HepG2 (cell line): Measurements from ENCODE around the gene LOXL3. TPM values are rescaled to one million over a fixed set of nuclear protein-coding genes. Genes with fewer than 3 reads are reported as not detected.

Source experiments
- ADNP ChIP-seq: sonication (generic); formaldehyde crosslinking; IDR thresholded peaks from 2 replicates; pipeline ENCODE4 v1.4.0; 2020; ENCODE audit warnings: missing genetic modification reagents
- ARNT2 ChIP-seq: sonication (generic); formaldehyde crosslinking; IDR thresholded peaks from 2 replicates; pipeline ENCODE4 v1.8.0; 2022; ENCODE audit warnings: mild to moderate bottlenecking, low read depth, missing genetic modification reagents, moderate library complexity
- CBFB ChIP-seq: sonication (generic); formaldehyde crosslinking; IDR thresholded peaks from 2 replicates; pipeline ENCODE4 v1.4.0; 2020; ENCODE audit warnings: missing genetic modification reagents
- CC2D1A ChIP-seq: sonication (generic); formaldehyde crosslinking; IDR thresholded peaks from 2 replicates; pipeline ENCODE4 v1.8.1; 2023; ENCODE audit warnings: mild to moderate bottlenecking, missing genetic modification reagents
- CERS6 ChIP-seq: sonication (generic); formaldehyde crosslinking; IDR thresholded peaks from 2 replicates; pipeline ENCODE4 v1.5.0; 2020; ENCODE audit warnings: missing genetic modification reagents
- DRAP1 ChIP-seq: IDR thresholded peaks from 2 replicates; pipeline ENCODE4 v1.6.1; 2016; ENCODE audit warnings: missing genetic modification reagents, missing compliant biosample characterization
- KDM6A ChIP-seq: IDR thresholded peaks from 2 replicates; pipeline ENCODE4 v1.6.1; 2016; ENCODE audit warnings: low read depth
- KLF6 ChIP-seq: IDR thresholded peaks from 2 replicates; pipeline ENCODE4 v1.8.0; 2016; ENCODE audit warnings: missing biosample characterization, missing genetic modification reagents
- MAFG ChIP-seq: sonication (generic); formaldehyde crosslinking; IDR thresholded peaks from 2 replicates; pipeline ENCODE4 v1.5.1; 2020; ENCODE audit warnings: mild to moderate bottlenecking, missing genetic modification reagents
- POLR2G ChIP-seq: fragments of 200-400 bp; formaldehyde crosslinking; IDR thresholded peaks from 2 replicates; pipeline ENCODE4 v1.6.1; 2018; ENCODE audit warnings: mild to moderate bottlenecking, low read depth, low read length, moderate library complexity
- PRPF4 ChIP-seq: fragments of 200-400 bp; formaldehyde crosslinking; IDR thresholded peaks from 2 replicates; pipeline ENCODE4 v1.6.1; 2016; ENCODE audit warnings: low read length, low read depth; ENCODE audit not compliant: poor library complexity, severe bottlenecking
- SOX6 ChIP-seq, 2 experiments: fragments of 450-650 bp in 1 of 2; sonication (generic) in 1 of 2; formaldehyde crosslinking in 1 of 2; IDR thresholded peaks; 2 replicates each; pipeline versions ENCODE4 v1.4.0 to v1.6.1; 2017 to 2020; ENCODE audit warnings: antibody characterized with exemption in 1 of 2, mild to moderate bottlenecking in 1 of 2, missing genetic modification reagents in 1 of 2
- TCF7L2 ChIP-seq: IDR thresholded peaks from 2 replicates; pipeline ENCODE4 v1.6.1; 2011; ENCODE audit warnings: mild to moderate bottlenecking, low read depth, low read length, moderate library complexity
- TFDP2 ChIP-seq: sonication (generic); formaldehyde crosslinking; IDR thresholded peaks from 2 replicates; pipeline ENCODE4 v1.4.0; 2020; ENCODE audit warnings: missing genetic modification reagents
- YEATS4 ChIP-seq: sonication (generic); formaldehyde crosslinking; IDR thresholded peaks from 2 replicates; pipeline ENCODE4 v1.4.0; 2020; ENCODE audit warnings: missing genetic modification reagents, borderline replicate concordance
- ZBTB49 ChIP-seq: sonication (generic); formaldehyde crosslinking; IDR thresholded peaks from 2 replicates; pipeline ENCODE4 v1.4.0; 2020; ENCODE audit warnings: missing genetic modification reagents, borderline replicate concordance
- ZFY ChIP-seq: sonication (generic); formaldehyde crosslinking; IDR thresholded peaks from 2 replicates; pipeline ENCODE4 v1.4.0; 2020; ENCODE audit warnings: missing genetic modification reagents
- ZNF17 ChIP-seq: sonication (generic); formaldehyde crosslinking; IDR thresholded peaks from 2 replicates; pipeline ENCODE4 v1.5.0; 2020; ENCODE audit warnings: mild to moderate bottlenecking, missing genetic modification reagents
- ZNF224 ChIP-seq: sonication (generic); formaldehyde crosslinking; IDR thresholded peaks from 2 replicates; pipeline ENCODE4 v1.5.0; 2020; ENCODE audit warnings: mild to moderate bottlenecking, missing genetic modification reagents
- ZNF274 ChIP-seq: sonication (generic); formaldehyde crosslinking; IDR thresholded peaks from 2 replicates; pipeline ENCODE4 v1.5.1; 2020; ENCODE audit warnings: mild to moderate bottlenecking, missing genetic modification reagents
- ZNF510 ChIP-seq: sonication (generic); formaldehyde crosslinking; IDR thresholded peaks from 2 replicates; pipeline ENCODE4 v1.4.0; 2020; ENCODE audit warnings: low read depth, mild to moderate bottlenecking, missing genetic modification reagents
- ZNF598 ChIP-seq: sonication (generic); formaldehyde crosslinking; IDR thresholded peaks from 2 replicates; pipeline ENCODE4 v1.5.1; 2020; ENCODE audit warnings: mild to moderate bottlenecking, missing genetic modification reagents, borderline replicate concordance
- ZNF672 ChIP-seq: sonication (generic); formaldehyde crosslinking; IDR thresholded peaks from 2 replicates; pipeline ENCODE4 v1.8.1; 2022; ENCODE audit warnings: missing genetic modification reagents
- ZNF775 ChIP-seq: sonication (generic); formaldehyde crosslinking; IDR thresholded peaks from 2 replicates; pipeline ENCODE4 v1.4.0; 2020; ENCODE audit warnings: missing genetic modification reagents, mild to moderate bottlenecking, moderate library complexity, borderline replicate concordance
- polyA plus RNA-seq, 8 experiments: library from polyadenylated mRNA; depleted of rRNA in 3 of 8; stranded (reverse) in 7 of 8; unstranded in 1 of 8; fragments of >200 nt; fragmentation: Illumina TruSeq in 4 of 8; extraction: Trizol in 4 of 8; gene quantifications; 2 replicates each; pipeline versions ENCODE4 v1.2.1 to v1.2.3, GENCODE V29; 2011 to 2016; ENCODE audit warnings: low read depth in 4 of 8, missing spikeins in 1 of 8, mixed read lengths in 1 of 8; ENCODE audit not compliant: insufficient read depth in 1 of 8
- total RNA-seq, 5 experiments: library from RNA; depleted of rRNA; stranded (reverse); fragments of >200 nt; fragmentation: Illumina TruSeq; extraction: Trizol; gene quantifications; 2 replicates each; pipeline ENCODE4 v1.2.3, GENCODE V29; 2016; ENCODE audit warnings: low read depth in 1 of 5

The LOXL3 gene
- total and polyA plus RNA-seq, 2 of the 13 experiments (the other 11 are each of a cell fraction or from before 2014, with no cell fraction given): 0.55 to 6.5 TPM

- no peak; the same call in 1 of the 2 replicates for TF ChIP-seq ZNF17
- peak; percentile 98 for TF ChIP-seq POLR2G
- TF ChIP-seq DRAP1 (CRISPR knock-in tag): peak; percentile 78
- no peak for TF ChIP-seq ZBTB49
- no peak for TF ChIP-seq ADNP
- peak; percentile 60; the same call in 1 of the 2 replicates for TF ChIP-seq KLF6 (CRISPR knock-in tag)
- peak; percentile 15; the same call in 1 of the 2 replicates for TF ChIP-seq ZNF598
- peak; percentile 68 for TF ChIP-seq ARNT2 (CRISPR knock-in tag)
- peak; percentile 83 for TF ChIP-seq YEATS4
- peak; percentile 55 for TF ChIP-seq CBFB (CRISPR knock-in tag)
- TF ChIP-seq PRPF4: no peak
- TF ChIP-seq ZNF672 (CRISPR knock-in tag): no peak
- TF ChIP-seq SOX6 (IDR thresholded peaks at IDR 0.05): no peak
- peak; percentile 82 for TF ChIP-seq SOX6 (CRISPR knock-in tag; IDR thresholded peaks at IDR 0.05)
- TF ChIP-seq CERS6 (CRISPR knock-in tag): no peak
- TF ChIP-seq ZNF510 (CRISPR knock-in tag): peak; percentile 91; the same call in 1 of the 2 replicates
- TF ChIP-seq ZFY (CRISPR knock-in tag): peak; percentile 83
- no peak for TF ChIP-seq TCF7L2
- TF ChIP-seq CC2D1A (CRISPR knock-in tag): no peak
- no peak for TF ChIP-seq KDM6A
- TF ChIP-seq ZNF274 (CRISPR knock-in tag): peak; percentile 47; the same call in 1 of the 2 replicates
- peak; percentile 74 for TF ChIP-seq TFDP2 (CRISPR knock-in tag)
- TF ChIP-seq MAFG (CRISPR knock-in tag): no peak
- TF ChIP-seq ZNF224: no peak; the same call in 1 of the 2 replicates
- TF ChIP-seq ZNF775 (CRISPR knock-in tag): no peak; the same call in 1 of the 2 replicates
Measured at GRCh38 chr2:74529357-74530238, 24.1 kb downstream of the LOXL3 start, which contains the start of the genes AUP1 and HTRA2 (continued).
